H1 (cell line): Measurements from ENCODE around the gene RMRP. TPM values are rescaled to one million over a fixed set of nuclear protein-coding genes. Genes with fewer than 3 reads are reported as not detected.

ENCODE experiments used
- CTCF ChIA-PET: fragments of 300-600 bp; sonication (Branson Sonifier 250); formaldehyde crosslinking; loops from one replicate; lab custom pipeline; 2021; ENCODE audit not compliant: partially characterized antibody; lab: Charles Lee
- POLR2A ChIA-PET: fragments of 300-600 bp; sonication (Branson Sonifier 250); formaldehyde crosslinking; loops from one replicate; lab custom pipeline; 2021; ENCODE audit warnings: inconsistent platforms; ENCODE audit not compliant: partially characterized antibody; lab: Charles Lee
- DNase-seq, 2 experiments: peaks; one replicate each; pipeline versions ENCODE4 v3.0.0 to v3.0.0-alpha.2; 2010 to 2022; ENCODE audit warnings: low spot score in 2 of 2, low read depth in 1 of 2, mixed read lengths in 1 of 2
- FAIRE-seq: peaks from 2 replicates; lab custom pipeline; 2011; peaks lifted over from hg19 to GRCh38; lab: Jason Lieb, UNC
- H2AFZ ChIP-seq: 2 replicates; pipeline ENCODE4 v1.8.1; 2012; ENCODE audit warnings: low read length, inconsistent platforms
- H2AK5ac ChIP-seq: 2 replicates; pipeline ENCODE4 v1.6.1; 2013; ENCODE audit warnings: low read depth, low read length
- H2BK120ac ChIP-seq: replicated peaks from 2 replicates; pipeline ENCODE3; 2013; ENCODE audit warnings: low read depth, low read length, inconsistent platforms
- H2BK12ac ChIP-seq: 2 replicates; pipeline ENCODE4 v1.6.1; 2013; ENCODE audit warnings: low read depth, low read length
- H2BK15ac ChIP-seq: 2 replicates; pipeline ENCODE4 v1.6.1; 2013; ENCODE audit warnings: low read length
- H2BK20ac ChIP-seq: 2 replicates; pipeline ENCODE4 v1.6.1; 2013; ENCODE audit warnings: low read length
- H2BK5ac ChIP-seq: 2 replicates; pipeline ENCODE4 v1.6.1; 2013; ENCODE audit warnings: low read depth, low read length
- H3K14ac ChIP-seq: 2 replicates; pipeline ENCODE4 v1.6.1; 2013; ENCODE audit warnings: inconsistent platforms; ENCODE audit not compliant: insufficient read length
- H3K18ac ChIP-seq: 2 replicates; pipeline ENCODE4 v1.6.1; 2013; ENCODE audit warnings: low read length; ENCODE audit errors: extremely low read depth
- H3K23ac ChIP-seq: 2 replicates; pipeline ENCODE4 v1.6.1; 2013; ENCODE audit warnings: inconsistent platforms; ENCODE audit not compliant: insufficient read length
- H3K23me2 ChIP-seq: 2 replicates; pipeline ENCODE4 v1.6.1; 2013; ENCODE audit warnings: low read depth, low read length
- H3K27ac ChIP-seq: 2 replicates; pipeline ENCODE4 v1.6.1; 2011; ENCODE audit warnings: low read depth, low read length, inconsistent platforms
- H3K27me3 ChIP-seq, 4 experiments: replicated peaks in 1 of 4; 1 replicate in 1 of 4; 2 replicates in 3 of 4; pipeline versions ENCODE4 v1.6.1 to v1.8.1; 2011 to 2013; ENCODE audit warnings: low read length in 3 of 4, mild to moderate bottlenecking in 3 of 4, inconsistent platforms in 2 of 4, mixed read lengths in 2 of 4, moderate library complexity in 1 of 4; ENCODE audit not compliant: control insufficient read depth in 3 of 4, insufficient read depth in 3 of 4; ENCODE audit errors: extremely low read depth in 1 of 4
- H3K36me3 ChIP-seq, 4 experiments: 2 replicates each; pipeline versions ENCODE4 v1.6.1 to v1.8.1; 2011 to 2013; ENCODE audit warnings: mild to moderate bottlenecking in 4 of 4, low read length in 3 of 4, moderate library complexity in 2 of 4, control low read depth in 1 of 4, inconsistent platforms in 1 of 4; ENCODE audit not compliant: insufficient read depth in 4 of 4, control insufficient read depth in 2 of 4
- H3K4ac ChIP-seq: replicated peaks from 2 replicates; pipeline ENCODE3; 2013; ENCODE audit warnings: low read length, low read depth, mixed read lengths, inconsistent platforms; ENCODE audit not compliant: insufficient read length
- H3K4me1 ChIP-seq, 4 experiments: replicated peaks in 1 of 4; 1 replicate in 1 of 4; 2 replicates in 3 of 4; pipeline versions ENCODE4 v1.6.1 to v1.8.1; 2011 to 2013; ENCODE audit warnings: low read length in 3 of 4, inconsistent platforms in 2 of 4, mixed read lengths in 1 of 4; ENCODE audit not compliant: insufficient read depth in 4 of 4, control insufficient read depth in 3 of 4
- H3K4me2 ChIP-seq, 2 experiments: 2 replicates each; pipeline versions ENCODE4 v1.6.1 to v1.8.1; 2011 to 2013; ENCODE audit warnings: low read depth in 2 of 2, low read length in 2 of 2, control low read depth in 1 of 2, inconsistent platforms in 1 of 2, mild to moderate bottlenecking in 1 of 2; ENCODE audit not compliant: insufficient read depth in 1 of 2
- H3K4me3 ChIP-seq, 4 experiments: fragments of 200-600, 300-600 bp in 1 of 4; sonication (generic), shearing (Covaris generic), sonication (Bioruptor Twin) in 1 of 4; 2 replicates each; pipeline versions ENCODE4 v1.5.1 to v1.8.1; 2011 to 2016; ENCODE audit warnings: low read length in 4 of 4, low read depth in 3 of 4, control low read depth in 2 of 4, inconsistent platforms in 2 of 4, mild to moderate bottlenecking in 2 of 4, mixed read lengths in 1 of 4, moderate library complexity in 1 of 4; ENCODE audit not compliant: insufficient read depth in 2 of 4; ENCODE audit errors: extremely low read depth in 1 of 4
- H3K56ac ChIP-seq: replicated peaks from 2 replicates; pipeline ENCODE3; 2013; ENCODE audit warnings: low read depth, mild to moderate bottlenecking, mixed read lengths, low read length, inconsistent platforms; ENCODE audit not compliant: insufficient read length
- H3K79me1 ChIP-seq: 2 replicates; pipeline ENCODE4 v1.6.1; 2013; ENCODE audit warnings: low read depth, low read length, control low read depth
- H3K79me2 ChIP-seq, 2 experiments: 2 replicates each; pipeline versions ENCODE4 v1.6.1 to v1.8.1; 2012 to 2013; ENCODE audit warnings: low read length in 2 of 2, mild to moderate bottlenecking in 2 of 2, inconsistent platforms in 1 of 2; ENCODE audit not compliant: insufficient read depth in 2 of 2, control insufficient read depth in 1 of 2
- H3K9ac ChIP-seq, 4 experiments: replicated peaks in 1 of 4; 1 replicate in 1 of 4; 2 replicates in 3 of 4; pipeline versions ENCODE4 v1.6.1 to v1.8.1; 2011 to 2013; ENCODE audit warnings: low read depth in 3 of 4, low read length in 3 of 4, control low read depth in 2 of 4, mild to moderate bottlenecking in 2 of 4, moderate library complexity in 2 of 4, inconsistent platforms in 1 of 4; ENCODE audit errors: extremely low read depth in 1 of 4
- H3K9me3 ChIP-seq, 2 experiments: 2 replicates each; pipeline versions ENCODE4 v1.6.1 to v1.8.1; 2012 to 2013; ENCODE audit warnings: mild to moderate bottlenecking in 2 of 2, moderate library complexity in 2 of 2, control low read depth in 1 of 2, inconsistent platforms in 1 of 2, low read depth in 1 of 2, low read length in 1 of 2, mixed read lengths in 1 of 2; ENCODE audit not compliant: insufficient read depth in 2 of 2
- H4K20me1 ChIP-seq, 2 experiments: replicated peaks in 1 of 2; 2 replicates each; pipeline versions ENCODE3 to v1.8.1; 2011 to 2013; ENCODE audit warnings: inconsistent platforms in 2 of 2, low read length in 2 of 2, mild to moderate bottlenecking in 1 of 2; ENCODE audit not compliant: insufficient read depth in 2 of 2, control insufficient read depth in 1 of 2
- H4K5ac ChIP-seq: 2 replicates; pipeline ENCODE4 v1.6.1; 2013; ENCODE audit warnings: low read length, low read depth, mixed read lengths, inconsistent platforms; ENCODE audit not compliant: insufficient read length
- H4K8ac ChIP-seq: 2 replicates; pipeline ENCODE4 v1.8.0; 2013; ENCODE audit warnings: mild to moderate bottlenecking, moderate library complexity, low read length, inconsistent platforms; ENCODE audit not compliant: insufficient read depth; ENCODE audit errors: extremely low read depth
- H4K91ac ChIP-seq: replicated peaks from 2 replicates; pipeline ENCODE3; 2013; ENCODE audit warnings: low read length, mixed read lengths, inconsistent platforms; ENCODE audit not compliant: insufficient read length
- KDM1A ChIP-seq: fragments of 200-600, 300-600 bp; sonication (generic); IDR thresholded peaks from 2 replicates; pipeline ENCODE4 v1.7.1; 2016; ENCODE audit warnings: mild to moderate bottlenecking, low read length, borderline replicate concordance
- WGBS, 2 experiments: shearing (Covaris generic) in 1 of 2; methylation state at CpG; one replicate each; pipeline versions ENCODE4 v1.1.6 to v1.1.7; 2013 to 2015; ENCODE audit warnings: low lambda C conversion rate in 2 of 2, mixed read lengths in 2 of 2, inconsistent platforms in 1 of 2, low coverage in 1 of 2, missing lambda C conversion rate in 1 of 2; ENCODE audit not compliant: insufficient replicate concordance in 2 of 2, insufficient coverage in 1 of 2, insufficient read length in 1 of 2; ENCODE audit errors: extremely low coverage in 1 of 2, missing lambda C conversion rate in 1 of 2; 5-methylcytosine and 5-hydroxymethylcytosine counted together
- polyA plus RNA-seq, 7 experiments: library from polyadenylated mRNA; depleted of rRNA in 3 of 7; stranded (reverse) in 5 of 7; unstranded in 2 of 7; fragments of >200 nt in 5 of 7; fragments of 200-250 nt in 2 of 7; gene quantifications; 1 replicate in 5 of 7; 2 replicates in 1 of 7; 4 replicates in 1 of 7; pipeline versions ENCODE4 v1.2.1 to v1.2.3, GENCODE V29; 2011 to 2013; ENCODE audit warnings: missing spikeins in 2 of 7, mixed read lengths in 2 of 7
- total RNA-seq: library from RNA; stranded (reverse); fragmentation: NEBNext Ultra II Directional; extraction: Animal tissue kit (Norgen Biotek cat#: 25700); gene quantifications from 2 replicates; pipeline ENCODE4 v1.2.1, GENCODE V29; 2021
- TF ChIP-seq, protein P1 (sequence below), 3 experiments: IDR thresholded peaks; 1 replicate in 2 of 3; 2 replicates in 1 of 3; pipeline versions ENCODE4 v1.5.1 to v1.6.1; 2011; ENCODE audit warnings: low read length in 3 of 3, mild to moderate bottlenecking in 3 of 3, inconsistent platforms in 2 of 3, low read depth in 1 of 3, moderate library complexity in 1 of 3; ENCODE audit not compliant: insufficient read depth in 1 of 3; ENCODE audit errors: control extremely low read depth in 1 of 3

The RMRP gene
- total and polyA plus RNA-seq, 2 of the 8 experiments (the other 6 are each of a cell fraction or from before 2014, with no cell fraction given): 169 to 14,987 TPM

DNA sequence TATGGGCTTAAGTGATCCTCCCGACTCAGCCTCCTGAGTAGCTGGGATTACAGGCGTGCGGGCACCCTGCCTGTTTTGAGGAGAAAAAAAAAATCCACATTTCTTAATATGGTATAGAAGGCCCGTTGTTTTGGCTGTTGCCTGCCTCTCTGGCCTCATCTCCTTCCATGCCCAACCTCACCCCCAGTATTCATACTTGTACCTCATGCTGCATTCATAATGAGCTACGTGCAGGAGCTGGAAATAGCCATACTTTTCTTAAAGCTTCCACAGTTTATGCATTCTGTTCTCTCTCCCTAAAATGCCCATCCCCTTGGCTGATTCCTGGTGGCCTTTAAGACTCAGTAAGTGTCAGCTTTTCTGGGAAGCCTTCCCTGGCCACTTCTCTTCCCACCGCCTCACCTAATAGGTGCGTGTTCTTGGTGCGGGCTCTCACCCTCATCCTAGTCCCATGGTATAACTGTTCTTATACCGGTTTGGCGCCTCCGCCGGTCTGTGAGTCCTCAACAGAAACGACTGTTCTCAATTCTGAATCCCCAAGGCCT lies 34.0 kb upstream of the RMRP start:
- no peak overlapping the region for H3K23ac ChIP-seq
- WGBS, 2 experiments: 72% methylated on average over 13 of the region's 13 CpGs; no CpG with 5 or more reads in 1 of the 2 experiments
- ChIA-PET CTCF (interaction anchor here (0.7 to 14.1 kb wide), 18 partner anchors 9 to 449 kb away, joined by 3 to 347 read pairs (median 4); partner anchors contain the start of genes ARHGEF39, CA9, CCDC107 and RMRP), POLR2A (interaction anchor here (0.7 to 14.9 kb wide), 16 partner anchors 11 to 153 kb away, joined by 3 to 158 read pairs (median 4); partner anchors contain the start of genes ARHGEF39, CA9, CCDC107 and CREB3)
- no peak overlapping the region for H2AFZ ChIP-seq
- H4K20me1 ChIP-seq: peaks cover 5 to 6% of the 10 kb centered on the region in 2 experiments
- no peak overlapping the region for H3K9ac ChIP-seq
- peaks cover 6 to 15% (median 8%) of the 10 kb centered on the region in 4 experiments; a peak in 6 of 7 replicates for H3K4me1 ChIP-seq
- no peak for TF ChIP-seq KDM1A
- TF ChIP-seq, protein P1, sequence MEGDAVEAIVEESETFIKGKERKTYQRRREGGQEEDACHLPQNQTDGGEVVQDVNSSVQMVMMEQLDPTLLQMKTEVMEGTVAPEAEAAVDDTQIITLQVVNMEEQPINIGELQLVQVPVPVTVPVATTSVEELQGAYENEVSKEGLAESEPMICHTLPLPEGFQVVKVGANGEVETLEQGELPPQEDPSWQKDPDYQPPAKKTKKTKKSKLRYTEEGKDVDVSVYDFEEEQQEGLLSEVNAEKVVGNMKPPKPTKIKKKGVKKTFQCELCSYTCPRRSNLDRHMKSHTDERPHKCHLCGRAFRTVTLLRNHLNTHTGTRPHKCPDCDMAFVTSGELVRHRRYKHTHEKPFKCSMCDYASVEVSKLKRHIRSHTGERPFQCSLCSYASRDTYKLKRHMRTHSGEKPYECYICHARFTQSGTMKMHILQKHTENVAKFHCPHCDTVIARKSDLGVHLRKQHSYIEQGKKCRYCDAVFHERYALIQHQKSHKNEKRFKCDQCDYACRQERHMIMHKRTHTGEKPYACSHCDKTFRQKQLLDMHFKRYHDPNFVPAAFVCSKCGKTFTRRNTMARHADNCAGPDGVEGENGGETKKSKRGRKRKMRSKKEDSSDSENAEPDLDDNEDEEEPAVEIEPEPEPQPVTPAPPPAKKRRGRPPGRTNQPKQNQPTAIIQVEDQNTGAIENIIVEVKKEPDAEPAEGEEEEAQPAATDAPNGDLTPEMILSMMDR (IDR thresholded peaks at IDR 0.05; ENCODE audit: control extremely low read depth in 1 of 3, insufficient read depth in 1 of 3, low read depth in 1 of 3, low read length in 3 of 3): peak in 1 of 3 experiments; percentile 13; a peak in 1 of 4 replicates
- H2AK5ac ChIP-seq: no peak overlapping the region
- peaks cover 12% of the 10 kb centered on the region for H3K23me2 ChIP-seq
- peak overlapping the region; percentile 84 to 90; a peak in 2 of 4 replicates for H3K4me2 ChIP-seq
- no peaks in the 10 kb centered on the region for H3K27me3 ChIP-seq
- DNase-seq (no peak), FAIRE-seq (no peak)
- H2BK5ac ChIP-seq: no peak overlapping the region
- H3K4ac ChIP-seq: no peak overlapping the region
- H3K36me3 ChIP-seq: peaks cover under 1 to 5% (median 4%) of the 10 kb centered on the region in 4 experiments; a peak in 4 of 8 replicates
- 0 out of 2 replicates have a peak overlapping the region, but pooled peaks have one; percentile 11 for H2BK15ac ChIP-seq
- H3K79me1 ChIP-seq: peaks cover 2% of the 10 kb centered on the region; the same call in 1 of the 2 replicates
- H2BK20ac ChIP-seq: no peak overlapping the region
- H3K79me2 ChIP-seq: peaks cover 0 to 21% of the 10 kb centered on the region in 2 experiments; a peak in 2 of 4 replicates
- H2BK120ac ChIP-seq: no peak overlapping the region
- no peak overlapping the region for H4K8ac ChIP-seq
- peak overlapping the region in 1 of 4 experiments; percentile 99; a peak in 3 of 8 replicates for H3K4me3 ChIP-seq
- H2BK12ac ChIP-seq: no peak overlapping the region
- H3K27ac ChIP-seq: no peak overlapping the region
- H4K5ac ChIP-seq: no peak overlapping the region
- no peaks in the 10 kb centered on the region for H3K9me3 ChIP-seq
- no peak overlapping the region for H3K18ac ChIP-seq
- no peak overlapping the region for H3K56ac ChIP-seq
- no peak overlapping the region for H4K91ac ChIP-seq
- no peak overlapping the region for H3K14ac ChIP-seq
